ENCODE data around the gene NFE2L1. TPM values are rescaled to one million over a fixed set of nuclear protein-coding genes. Genes with fewer than 3 reads are reported as not detected.

The NFE2L1 gene
- total RNA-seq, 1 experiment from 2014 or later: 91.7 TPM

- TF ChIP-seq EZH2 (IDR thresholded peaks at IDR 0.05; ENCODE audit: low read depth): no peak
- TF ChIP-seq CTCF (conservative IDR thresholded peaks at IDR 0.05): no peak
- intact Hi-C loops (cut with micrococcal nuclease; ENCODE audit: unreplicated experiment): no loop called here
- CTCF ChIA-PET: interaction anchor here (0.6 kb wide), 1 partner anchor 876 kb away, joined by 3 read pairs; no protein-coding TSS in a partner anchor
- Histone ChIP-seq H3K36me3 (ENCODE audit: low read depth) (no peaks in the 10 kb centered on the region), H3K9me2 (ENCODE audit: insufficient read depth) (no peaks in the 10 kb centered on the region), H3K4me1 (replicated peaks; ENCODE audit: insufficient read depth) (peaks cover 34% of the 10 kb centered on the region), H2AFZ (peak overlapping the region; percentile 85), H3K27me3 (ENCODE audit: insufficient read depth, low read depth) (no peaks in the 10 kb centered on the region), H3K4me3 (no peak overlapping the region), H3K9me3 (ENCODE audit: insufficient read depth, low read depth) (no peaks in the 10 kb centered on the region), H4K20me1 (ENCODE audit: insufficient read depth) (no peaks in the 10 kb centered on the region), H3K27ac (peak overlapping the region; percentile 90), H3F3A (ENCODE audit: insufficient read depth, low read depth) (peaks cover 17% of the 10 kb centered on the region; the same call in 1 of the 2 replicates), H3K79me2 (ENCODE audit: low read depth) (no peaks in the 10 kb centered on the region), H3K4me2 (peak overlapping the region; percentile 64)
- BruUV-seq (replicated peaks): no TSS peak
- DNase-seq: peak; percentile 15 to 89
- POLR2A ChIA-PET (ENCODE audit: unreplicated experiment): interaction anchor here (0.6 kb wide), 1 partner anchor 35 kb away, joined by 3 read pairs; no protein-coding TSS in a partner anchor
Observed at GRCh38 chr17:48002266-48002915, 45.8 kb upstream of the NFE2L1 start.

GRCh38 chr17:48002916-48003416 is 45.2 kb upstream of the NFE2L1 start:
- intact Hi-C loops (cut with micrococcal nuclease; ENCODE audit: unreplicated experiment): no loop called here
- Histone ChIP-seq H3K4me1 (replicated peaks; ENCODE audit: insufficient read depth) (peaks cover 34% of the 10 kb centered on the region), H3K79me2 (ENCODE audit: low read depth) (no peaks in the 10 kb centered on the region), H3F3A (ENCODE audit: insufficient read depth, low read depth) (peaks cover 17% of the 10 kb centered on the region; the same call in 1 of the 2 replicates), H4K20me1 (ENCODE audit: insufficient read depth) (no peaks in the 10 kb centered on the region), H3K9me3 (ENCODE audit: insufficient read depth, low read depth) (no peaks in the 10 kb centered on the region), H3K4me3 (no peak overlapping the region), H3K4me2 (peak overlapping the region; percentile 64), H2AFZ (peak overlapping the region; percentile 85), H3K27ac (peak overlapping the region; percentile 90), H3K9me2 (ENCODE audit: insufficient read depth) (no peaks in the 10 kb centered on the region), H3K36me3 (ENCODE audit: low read depth) (no peaks in the 10 kb centered on the region), H3K27me3 (ENCODE audit: insufficient read depth, low read depth) (no peaks in the 10 kb centered on the region)
- ChIA-PET POLR2A (ENCODE audit: unreplicated experiment) (no interaction called here), CTCF (no interaction called here)
- BruUV-seq (replicated peaks): TSS peak; percentile 29
- TF ChIP-seq CTCF (conservative IDR thresholded peaks at IDR 0.05): no peak
- TF ChIP-seq EZH2 (IDR thresholded peaks at IDR 0.05; ENCODE audit: low read depth): no peak
- no peak for DNase-seq

- no peak overlapping the region for H2AFZ ChIP-seq
- CTCF ChIA-PET: no interaction called here
Observed at GRCh38 chr17:48003417-48004151, 44.6 kb upstream of the NFE2L1 start.

More at GRCh38 chr17:48003417-48004151, 44.6 kb upstream of the NFE2L1 start:
- no peaks in the 10 kb centered on the region for H3K9me2 ChIP-seq (ENCODE audit: insufficient read depth)
- H3K27me3 ChIP-seq (ENCODE audit: insufficient read depth, low read depth): no peaks in the 10 kb centered on the region
- no TSS peak for BruUV-seq (replicated peaks)
- no peaks in the 10 kb centered on the region for H4K20me1 ChIP-seq (ENCODE audit: insufficient read depth)
- H3K4me1 ChIP-seq (replicated peaks; ENCODE audit: insufficient read depth): peaks cover 34% of the 10 kb centered on the region
- POLR2A ChIA-PET (ENCODE audit: unreplicated experiment): no interaction called here
- H3K4me2 ChIP-seq: no peak overlapping the region
- no peak for TF ChIP-seq EZH2 (IDR thresholded peaks at IDR 0.05; ENCODE audit: low read depth)
- TF ChIP-seq CTCF (conservative IDR thresholded peaks at IDR 0.05): no peak
- H3K79me2 ChIP-seq (ENCODE audit: low read depth): no peaks in the 10 kb centered on the region
- no peaks in the 10 kb centered on the region for H3K36me3 ChIP-seq (ENCODE audit: low read depth)
- intact Hi-C loops (cut with micrococcal nuclease; ENCODE audit: unreplicated experiment): no loop called here
- H3K4me3 ChIP-seq: no peak overlapping the region
- H3K9me3 ChIP-seq (ENCODE audit: insufficient read depth, low read depth): no peaks in the 10 kb centered on the region
- peak overlapping the region; percentile 90; the same call in 1 of the 2 replicates for H3K27ac ChIP-seq
- no peak for DNase-seq
- H3F3A ChIP-seq (ENCODE audit: insufficient read depth, low read depth): peaks cover 17% of the 10 kb centered on the region; the same call in 1 of the 2 replicates

Data from PC-9 (cell line).